Vagina (tissue), 2 donors: Measurements from ENCODE around the gene TET2. TPM values are rescaled to one million over a fixed set of nuclear protein-coding genes. Genes with fewer than 3 reads are reported as not detected.

Experiments
- DNase-seq, 2 donors: peaks; one replicate each; pipeline ENCODE4 v3.0.0-alpha.2; 2017; ENCODE audit errors: extremely low spot score in 2 of 2
- H3K27ac ChIP-seq: fragments of 200-600 bp; sonication (generic); one replicate; pipeline ENCODE4 v1.5.1; 2019
- H3K27me3 ChIP-seq: fragments of 200-600 bp; sonication (generic); one replicate; pipeline ENCODE4 v1.5.1; 2019
- H3K36me3 ChIP-seq, 2 donors: fragments of 200-600 bp; sonication (generic); one replicate each; pipeline ENCODE4 v1.5.1; 2017 to 2019
- H3K4me1 ChIP-seq: fragments of 200-600 bp; sonication (generic); one replicate; pipeline ENCODE4 v1.5.1; 2019
- H3K4me3 ChIP-seq, 2 donors: fragments of 200-600 bp; sonication (generic); 1 replicate in 1 of 2; 2 replicates in 1 of 2; pipeline ENCODE4 v1.5.1; 2016 to 2019
- H3K9me3 ChIP-seq: fragments of 200-600 bp; sonication (generic); one replicate; pipeline ENCODE4 v1.5.1; 2019
- POLR2A ChIP-seq, 2 donors: fragments of 450-650 bp; IDR thresholded peaks; one replicate each; pipeline ENCODE4 v1.6.1; 2017; ENCODE audit warnings: antibody characterized with exemption in 2 of 2, mild to moderate bottlenecking in 2 of 2, moderate library complexity in 2 of 2
- POLR2AphosphoS5 ChIP-seq, 2 donors: sonication (generic); formaldehyde crosslinking; IDR thresholded peaks; one replicate each; pipeline ENCODE4 v1.9.0; 2017; ENCODE audit warnings: antibody characterized with exemption in 2 of 2, mild to moderate bottlenecking in 2 of 2, low read depth in 1 of 2; ENCODE audit not compliant: insufficient read depth in 1 of 2
- intact Hi-C: fragments of 100-400 bp; cut with DNase I; formaldehyde crosslinking; loops from one replicate; pipeline ENCODE4 v1.15.1; 2023
- total RNA-seq: library from RNA; depleted of rRNA; stranded (reverse); fragments of >200 nt; gene quantifications from one replicate; pipeline ENCODE4 v1.2.3, GENCODE V29; 2016
- TF ChIP-seq, protein P1 (sequence below), 3 experiments: fragments of 450-650 bp in 2 of 3; fragments of 200-600 bp in 1 of 3; sonication (generic) in 1 of 3; IDR thresholded peaks; one replicate each; pipeline ENCODE4 v1.5.1; 2017 to 2019; ENCODE audit warnings: antibody characterized with exemption in 3 of 3, mild to moderate bottlenecking in 2 of 3, moderate library complexity in 2 of 3

The TET2 gene
- total RNA-seq, 1 donor from 2014 or later: 31.9 TPM

DNA sequence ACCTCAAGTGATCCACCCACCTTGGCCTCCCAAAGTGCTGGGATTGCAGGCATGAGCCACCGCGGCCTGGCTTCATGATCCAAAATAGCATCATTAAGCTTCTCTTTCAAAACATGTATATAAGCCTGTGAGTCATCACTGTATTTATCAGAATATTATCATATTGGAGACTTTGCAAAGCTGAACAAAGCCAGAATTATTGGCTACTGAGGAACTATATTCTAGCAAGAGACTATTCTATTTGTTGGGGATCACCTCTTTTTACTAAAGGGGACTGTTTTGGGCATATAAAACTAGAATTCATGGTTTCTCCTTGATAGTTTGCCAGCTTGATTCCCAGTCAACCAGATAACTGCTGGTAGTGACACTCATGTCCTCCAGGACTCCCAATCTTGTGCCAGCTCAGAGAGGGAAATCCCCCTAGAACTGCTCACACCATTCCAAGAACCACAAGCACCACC lies 40.1 kb downstream of the TET2 start:
- no peaks in the 10 kb centered on the region for H3K27me3 ChIP-seq
- no peak for DNase-seq

DNA sequence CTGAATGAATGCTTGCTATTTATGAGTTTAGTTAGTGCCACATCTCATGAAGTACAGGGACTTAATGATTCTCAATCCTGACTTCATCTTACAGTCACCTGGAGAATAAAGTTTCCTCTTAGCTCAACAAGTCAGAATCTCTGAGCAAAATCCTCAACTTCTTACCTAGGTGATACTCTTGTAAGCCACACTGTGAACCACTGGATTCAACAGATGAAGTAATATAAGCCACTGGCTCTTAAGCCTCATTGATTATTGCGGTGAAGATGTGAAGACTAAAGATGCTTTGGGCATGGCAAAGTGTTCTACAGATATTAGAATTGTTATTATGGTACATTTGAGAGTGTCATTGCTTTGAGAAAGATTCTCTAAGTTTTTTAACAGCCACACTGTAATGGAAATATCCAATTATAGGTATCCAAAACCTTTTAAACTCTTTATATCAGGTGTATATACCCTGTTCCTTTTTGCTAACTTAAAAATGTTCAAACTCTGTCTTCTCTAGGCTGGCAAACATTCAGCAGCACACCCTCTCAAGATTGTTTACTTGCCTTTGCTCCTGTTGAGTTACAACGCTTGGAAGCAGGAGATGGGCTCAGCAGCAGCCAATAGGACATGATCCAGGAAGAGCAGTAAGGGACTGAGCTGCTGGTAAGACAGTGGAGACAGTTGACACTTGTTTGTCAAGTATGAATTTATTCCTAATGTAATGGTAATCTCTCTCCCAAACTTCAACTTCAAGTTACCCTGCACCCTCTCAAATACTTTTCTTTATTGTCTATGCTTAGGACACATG lies 43.4 kb downstream of the TET2 start:
- Histone ChIP-seq H3K4me3 (no peak overlapping the region), H3K27ac (no peak overlapping the region), H3K36me3 (no peaks in the 10 kb centered on the region), H3K9me3 (no peaks in the 10 kb centered on the region), H3K27me3 (no peaks in the 10 kb centered on the region), H3K4me1 (peaks cover 50% of the 10 kb centered on the region)
- TF ChIP-seq POLR2A (IDR thresholded peaks at IDR 0.05) (no peak), POLR2AphosphoS5 (IDR thresholded peaks at IDR 0.05; ENCODE audit: insufficient read depth in 1 of 2, low read depth in 1 of 2) (no peak)
- TF ChIP-seq, protein P1, sequence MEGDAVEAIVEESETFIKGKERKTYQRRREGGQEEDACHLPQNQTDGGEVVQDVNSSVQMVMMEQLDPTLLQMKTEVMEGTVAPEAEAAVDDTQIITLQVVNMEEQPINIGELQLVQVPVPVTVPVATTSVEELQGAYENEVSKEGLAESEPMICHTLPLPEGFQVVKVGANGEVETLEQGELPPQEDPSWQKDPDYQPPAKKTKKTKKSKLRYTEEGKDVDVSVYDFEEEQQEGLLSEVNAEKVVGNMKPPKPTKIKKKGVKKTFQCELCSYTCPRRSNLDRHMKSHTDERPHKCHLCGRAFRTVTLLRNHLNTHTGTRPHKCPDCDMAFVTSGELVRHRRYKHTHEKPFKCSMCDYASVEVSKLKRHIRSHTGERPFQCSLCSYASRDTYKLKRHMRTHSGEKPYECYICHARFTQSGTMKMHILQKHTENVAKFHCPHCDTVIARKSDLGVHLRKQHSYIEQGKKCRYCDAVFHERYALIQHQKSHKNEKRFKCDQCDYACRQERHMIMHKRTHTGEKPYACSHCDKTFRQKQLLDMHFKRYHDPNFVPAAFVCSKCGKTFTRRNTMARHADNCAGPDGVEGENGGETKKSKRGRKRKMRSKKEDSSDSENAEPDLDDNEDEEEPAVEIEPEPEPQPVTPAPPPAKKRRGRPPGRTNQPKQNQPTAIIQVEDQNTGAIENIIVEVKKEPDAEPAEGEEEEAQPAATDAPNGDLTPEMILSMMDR (IDR thresholded peaks at IDR 0.05): no peak
- no peak for DNase-seq
- intact Hi-C loops: no loop called here

More for the DNA sequence above, 40.1 kb downstream of the TET2 start:
- Histone ChIP-seq H3K27ac (no peak overlapping the region), H3K4me3 (no peak overlapping the region), H3K4me1 (peaks cover 25% of the 10 kb centered on the region), H3K9me3 (no peaks in the 10 kb centered on the region), H3K36me3 (no peaks in the 10 kb centered on the region)
- TF ChIP-seq POLR2A (IDR thresholded peaks at IDR 0.05) (no peak), POLR2AphosphoS5 (IDR thresholded peaks at IDR 0.05; ENCODE audit: insufficient read depth in 1 of 2, low read depth in 1 of 2) (no peak)
- TF ChIP-seq, protein P1 (IDR thresholded peaks at IDR 0.05): no peak
- intact Hi-C loops: no loop called here

DNA sequence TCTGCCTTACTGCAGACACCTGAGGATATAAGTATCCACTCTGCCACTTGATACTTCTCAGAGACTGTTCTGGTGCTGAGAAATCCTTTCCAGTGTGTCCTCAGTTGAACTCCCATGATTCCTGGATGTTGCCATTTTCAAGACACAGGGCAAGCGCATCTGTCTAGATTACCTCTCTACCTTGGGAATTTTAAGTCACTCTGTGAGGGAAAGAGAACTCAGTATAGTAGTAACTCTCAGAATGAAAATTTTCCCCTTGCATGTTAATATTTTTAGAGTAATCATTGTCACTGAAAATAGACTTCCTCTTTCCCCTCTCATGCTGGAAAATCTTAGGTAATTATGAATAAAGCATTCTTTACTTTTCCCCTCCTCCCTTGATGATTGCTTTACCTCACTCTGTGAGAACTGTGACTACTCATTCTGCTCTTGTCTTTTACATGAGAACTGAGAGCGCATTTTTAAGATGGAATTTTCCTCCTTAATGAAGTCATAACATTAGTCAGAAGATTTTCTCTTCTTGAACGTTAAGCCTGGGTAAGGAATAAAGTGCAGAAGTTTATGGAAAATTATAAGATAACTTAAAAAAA lies 45.0 kb downstream of the TET2 start:
- TF ChIP-seq POLR2A (IDR thresholded peaks at IDR 0.05) (no peak), POLR2AphosphoS5 (IDR thresholded peaks at IDR 0.05; ENCODE audit: insufficient read depth in 1 of 2, low read depth in 1 of 2) (no peak)
- TF ChIP-seq, protein P1 (IDR thresholded peaks at IDR 0.05): no peak
- no peak for DNase-seq
- Histone ChIP-seq H3K27ac (no peak overlapping the region), H3K27me3 (no peaks in the 10 kb centered on the region), H3K4me3 (no peak overlapping the region), H3K4me1 (peaks cover 46% of the 10 kb centered on the region), H3K9me3 (no peaks in the 10 kb centered on the region), H3K36me3 (no peaks in the 10 kb centered on the region)
- intact Hi-C loops: no loop called here

DNA sequence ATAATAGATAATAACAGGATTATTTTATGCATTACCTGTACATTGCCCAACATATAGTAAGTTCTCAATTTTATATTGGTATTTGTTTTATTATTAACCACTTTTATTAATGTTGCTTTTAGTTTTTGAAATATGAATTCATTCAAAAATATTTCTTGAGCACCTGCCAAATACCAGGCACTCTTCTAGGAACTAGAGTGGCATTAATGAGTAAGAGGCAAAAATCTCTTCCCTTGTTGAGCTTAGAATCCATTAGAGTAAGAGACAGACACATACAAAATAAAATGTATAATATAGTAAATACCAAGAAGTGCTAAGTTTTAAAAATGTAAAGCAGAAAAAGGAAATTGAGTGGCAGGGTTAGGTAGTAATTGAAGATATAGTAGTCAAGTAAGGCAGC lies 45.8 kb downstream of the TET2 start:
- TF ChIP-seq, protein P1 (IDR thresholded peaks at IDR 0.05): no peak
- TF ChIP-seq POLR2A (IDR thresholded peaks at IDR 0.05) (no peak), POLR2AphosphoS5 (IDR thresholded peaks at IDR 0.05; ENCODE audit: insufficient read depth in 1 of 2, low read depth in 1 of 2) (no peak)

DNA sequence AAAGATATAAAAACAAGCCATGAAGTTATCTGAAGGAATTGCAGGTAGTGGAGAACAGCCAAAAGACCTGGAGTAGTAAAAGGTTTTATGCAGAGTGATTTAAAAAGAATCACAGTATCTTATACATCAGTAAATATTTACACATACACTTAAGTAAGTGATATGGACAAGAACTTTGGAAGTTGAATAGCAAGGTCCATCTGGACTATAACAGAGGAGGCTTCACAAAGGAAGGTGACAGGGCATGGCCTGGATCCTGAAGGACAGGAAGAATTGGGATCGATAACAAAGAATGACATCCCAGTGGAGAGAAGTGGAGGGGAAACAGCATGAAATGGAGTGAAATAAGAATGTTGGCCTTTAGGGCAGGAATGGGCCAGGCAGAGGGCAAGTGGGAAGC lies 46.2 kb downstream of the TET2 start:
- Histone ChIP-seq H3K36me3 (no peaks in the 10 kb centered on the region), H3K9me3 (no peaks in the 10 kb centered on the region), H3K4me3 (no peak overlapping the region), H3K27me3 (no peaks in the 10 kb centered on the region), H3K4me1 (peaks cover 54% of the 10 kb centered on the region), H3K27ac (no peak overlapping the region)
- DNase-seq: no peak
- no peak for TF ChIP-seq POLR2A (IDR thresholded peaks at IDR 0.05)
- TF ChIP-seq, protein P1 (IDR thresholded peaks at IDR 0.05): no peak
- TF ChIP-seq POLR2AphosphoS5 (IDR thresholded peaks at IDR 0.05; ENCODE audit: insufficient read depth in 1 of 2, low read depth in 1 of 2): no peak
- intact Hi-C loops: no loop called here

More for the DNA sequence above, 45.8 kb downstream of the TET2 start:
- H3K27me3 ChIP-seq: no peaks in the 10 kb centered on the region
- intact Hi-C loops: no loop called here
- no peak overlapping the region for H3K4me3 ChIP-seq
- H3K4me1 ChIP-seq: peaks cover 50% of the 10 kb centered on the region
- DNase-seq: no peak
- no peak overlapping the region for H3K27ac ChIP-seq
- H3K36me3 ChIP-seq: no peaks in the 10 kb centered on the region
- H3K9me3 ChIP-seq: no peaks in the 10 kb centered on the region
